KOPT-K1 (cell line): Measurements from ENCODE around the gene SQOR.

ENCODE experiments used
- H3K27ac ChIP-seq: fragments of 200-600 bp; sonication (generic); 2 replicates; pipeline ENCODE4 v1.5.1; 2016; ENCODE audit warnings: antibody characterized with exemption, mild to moderate bottlenecking, low read depth, low read length; ENCODE audit not compliant: poor library complexity, severe bottlenecking
- H3K36me3 ChIP-seq: fragments of 200-600 bp; sonication (generic); 2 replicates; pipeline ENCODE4 v1.5.1; 2017; ENCODE audit warnings: antibody characterized with exemption, mild to moderate bottlenecking, low read length, moderate library complexity; ENCODE audit not compliant: insufficient read depth
- H3K9me3 ChIP-seq: fragments of 200-600 bp; sonication (generic); 2 replicates; pipeline ENCODE4 v1.5.1; 2017; ENCODE audit warnings: antibody characterized with exemption, low read length, mild to moderate bottlenecking; ENCODE audit not compliant: insufficient read depth, poor library complexity, severe bottlenecking

The SQOR gene

GRCh38 chr15:45634432-45635190 lies at the start of gene SQOR:
SQOR (plus strand) TSS chr15:45635029; CDS start chr15:45658924, 23,895 bp downstream.
- H3K36me3 ChIP-seq: no peaks in the 10 kb centered on the region
- no peaks in the 10 kb centered on the region for H3K9me3 ChIP-seq
- peak within 1 kb of the TSS; percentile 45 for H3K27ac ChIP-seq

- Histone ChIP-seq H3K36me3 (no peaks in the 10 kb centered on the region), H3K9me3 (no peaks in the 10 kb centered on the region), H3K27ac (no peak overlapping the region)
These were observed 49.6 kb upstream of the SQOR start for GRCh38 chr15:45585069-45585791.

- Histone ChIP-seq H3K36me3 (no peaks in the 10 kb centered on the region), H3K9me3 (no peaks in the 10 kb centered on the region), H3K27ac (peak overlapping the region; percentile 93)
These were observed 48.7 kb upstream of the SQOR start for GRCh38 chr15:45586125-45586524.

- peak overlapping the region; percentile 93 for H3K27ac ChIP-seq
- no peaks in the 10 kb centered on the region for H3K36me3 ChIP-seq
- H3K9me3 ChIP-seq: no peaks in the 10 kb centered on the region
These were observed 48.2 kb upstream of the SQOR start for GRCh38 chr15:45586601-45587094.

GRCh38 chr15:45587095-45587862 lies 47.5 kb upstream of the SQOR start, which contains the start of gene BLOC1S6:
BLOC1S6 (plus strand) TSS chr15:45587379; CDS start chr15:45587444, 65 bp downstream.
- H3K36me3 ChIP-seq: 0 out of 2 replicates have a peak, but pooled peaks cover 5% of the 10 kb centered on the region
- H3K27ac ChIP-seq: peak within 1 kb of the TSS; percentile 93
- H3K9me3 ChIP-seq: no peaks in the 10 kb centered on the region

GRCh38 chr15:45587863-45588170 lies 47.0 kb upstream of the SQOR start:
- Histone ChIP-seq H3K9me3 (no peaks in the 10 kb centered on the region), H3K36me3 (peaks cover 9% of the 10 kb centered on the region), H3K27ac (peak overlapping the region; percentile 93)

- H3K36me3 ChIP-seq: peaks cover 15% of the 10 kb centered on the region
- H3K27ac ChIP-seq: peak overlapping the region; percentile 93
- H3K9me3 ChIP-seq: no peaks in the 10 kb centered on the region
These were observed 46.5 kb upstream of the SQOR start for GRCh38 chr15:45588219-45588875.

- no peak overlapping the region for H3K27ac ChIP-seq
These were observed 45.6 kb upstream of the SQOR start for GRCh38 chr15:45589256-45589655.

GRCh38 chr15:45594319-45594718 lies 40.5 kb upstream of the SQOR start:
- no peaks in the 10 kb centered on the region for H3K9me3 ChIP-seq
- H3K36me3 ChIP-seq: peaks cover 44% of the 10 kb centered on the region
- no peak overlapping the region for H3K27ac ChIP-seq

More at GRCh38 chr15:45589256-45589655, 45.6 kb upstream of the SQOR start:
- Histone ChIP-seq H3K36me3 (peaks cover 17% of the 10 kb centered on the region), H3K9me3 (no peaks in the 10 kb centered on the region)

GRCh38 chr15:45594835-45595530 lies 39.8 kb upstream of the SQOR start:
- Histone ChIP-seq H3K36me3 (peaks cover 44% of the 10 kb centered on the region), H3K9me3 (no peaks in the 10 kb centered on the region), H3K27ac (no peak overlapping the region)

- Histone ChIP-seq H3K36me3 (peaks cover 20% of the 10 kb centered on the region), H3K9me3 (no peaks in the 10 kb centered on the region), H3K27ac (no peak overlapping the region)
These were observed 30.9 kb upstream of the SQOR start for GRCh38 chr15:45603881-45604280.

- Histone ChIP-seq H3K27ac (no peak overlapping the region), H3K36me3 (peaks cover 24% of the 10 kb centered on the region), H3K9me3 (no peaks in the 10 kb centered on the region)
These were observed 30.5 kb upstream of the SQOR start for GRCh38 chr15:45604326-45604725.

- no peak overlapping the region for H3K27ac ChIP-seq
These were observed 28.4 kb upstream of the SQOR start for GRCh38 chr15:45606413-45606812.

GRCh38 chr15:45606841-45607240 lies 28.0 kb upstream of the SQOR start:
- Histone ChIP-seq H3K27ac (no peak overlapping the region), H3K36me3 (peaks cover 29% of the 10 kb centered on the region)

More at GRCh38 chr15:45606413-45606812, 28.4 kb upstream of the SQOR start:
- Histone ChIP-seq H3K9me3 (no peaks in the 10 kb centered on the region), H3K36me3 (peaks cover 29% of the 10 kb centered on the region)

More at GRCh38 chr15:45606841-45607240, 28.0 kb upstream of the SQOR start:
- H3K9me3 ChIP-seq: no peaks in the 10 kb centered on the region
